WTC11 (cell line): ENCODE results near the gene CPT1C. TPM values are rescaled to one million over a fixed set of nuclear protein-coding genes. Genes with fewer than 3 reads are reported as not detected.
A peak's percentile ranks its signal among the peaks of the same experiment; 100 is the strongest.

Source experiments
- ATAC-seq: fragments of 200-7000 bp; cut with Tn5 transposase; 2 replicates; pipeline ENCODE4 v1.10.0; 2021; ENCODE audit warnings: mild to moderate bottlenecking, moderate library complexity
- CTCF ChIA-PET: fragments of 300-600 bp; sonication (Branson Sonifier 250); formaldehyde crosslinking; loops from one replicate; lab custom pipeline; 2021; ENCODE audit warnings: antibody characterized with exemption; lab: Charles Lee
- POLR2A ChIA-PET: fragments of 350-600 bp; sonication (Branson Sonifier 250); formaldehyde crosslinking; loops from one replicate; lab custom pipeline; 2021; ENCODE audit warnings: antibody characterized with exemption; lab: Charles Lee
- DNase-seq: peaks from one replicate; pipeline ENCODE4 v3.0.0; 2021; ENCODE audit warnings: low spot score
- H3K27ac Mint-ChIP-seq: 2 replicates; pipeline ENCODE4 v1.8.0; 2021; ENCODE audit warnings: mixed read lengths
- H3K27me3 Mint-ChIP-seq: 2 replicates; pipeline ENCODE4 v1.8.0; 2021; ENCODE audit warnings: low read depth, mild to moderate bottlenecking, moderate library complexity, mixed read lengths
- H3K36me3 Mint-ChIP-seq: 2 replicates; pipeline ENCODE4 v1.8.0; 2021; ENCODE audit warnings: mixed read lengths
- H3K4me1 Mint-ChIP-seq: 2 replicates; pipeline ENCODE4 v1.8.0; 2022; ENCODE audit warnings: mixed read lengths
- H3K4me3 Mint-ChIP-seq: 2 replicates; pipeline ENCODE4 v1.8.0; 2021; ENCODE audit warnings: mild to moderate bottlenecking, moderate library complexity, mixed read lengths
- H3K9me3 Mint-ChIP-seq: 2 replicates; pipeline ENCODE4 v1.8.0; 2021; ENCODE audit warnings: mixed read lengths
- ATF2 ChIP-seq: sonication (generic); formaldehyde crosslinking; IDR thresholded peaks from 2 replicates; pipeline ENCODE4 v1.8.1; 2022; ENCODE audit warnings: low read depth, missing genetic modification reagents, borderline replicate concordance
- E2F4 ChIP-seq: sonication (generic); formaldehyde crosslinking; IDR thresholded peaks from 2 replicates; pipeline ENCODE4 v1.8.1; 2022; ENCODE audit warnings: low read depth, mild to moderate bottlenecking, moderate library complexity, missing genetic modification reagents, borderline replicate concordance
- EMX1 ChIP-seq: fragments of 250-450 bp; sonication (Bioruptor Pico); IDR thresholded peaks from 2 replicates; pipeline ENCODE4 v1.8.0; 2021; ENCODE audit warnings: mild to moderate bottlenecking
- ERG ChIP-seq: fragments of 250-450 bp; sonication (Bioruptor Pico); IDR thresholded peaks from 2 replicates; pipeline ENCODE4 v1.8.0; 2021; ENCODE audit warnings: mild to moderate bottlenecking
- IRF1 ChIP-seq: sonication (generic); formaldehyde crosslinking; IDR thresholded peaks from 2 replicates; pipeline ENCODE4 v1.8.0; 2023; ENCODE audit warnings: missing genetic modification reagents
- KAT7 ChIP-seq: sonication (generic); formaldehyde crosslinking; IDR thresholded peaks from 2 replicates; pipeline ENCODE4 v1.8.1; 2023; ENCODE audit warnings: missing genetic modification reagents, mild to moderate bottlenecking, borderline replicate concordance
- NR1H2 ChIP-seq: sonication (generic); formaldehyde crosslinking; IDR thresholded peaks from 2 replicates; pipeline ENCODE4 v1.9.0; 2021; ENCODE audit warnings: mild to moderate bottlenecking, moderate library complexity, missing genetic modification reagents
- OVOL2 ChIP-seq: fragments of 250-450 bp; sonication (Bioruptor Pico); IDR thresholded peaks from 2 replicates; pipeline ENCODE4 v1.9.0; 2021; ENCODE audit warnings: mild to moderate bottlenecking, borderline replicate concordance
- PRDM15 ChIP-seq: sonication (generic); formaldehyde crosslinking; IDR thresholded peaks from 2 replicates; pipeline ENCODE4 v1.8.0; 2022; ENCODE audit warnings: missing genetic modification reagents
- PRRX2 ChIP-seq: fragments of 250-450 bp; sonication (Bioruptor Pico); IDR thresholded peaks from 2 replicates; pipeline ENCODE4 v1.8.0; 2021; ENCODE audit warnings: mild to moderate bottlenecking
- RELA ChIP-seq: sonication (generic); formaldehyde crosslinking; IDR thresholded peaks from 2 replicates; pipeline ENCODE4 v1.8.1; 2022; ENCODE audit warnings: missing genetic modification reagents, mild to moderate bottlenecking, borderline replicate concordance
- SMAD3 ChIP-seq: sonication (generic); formaldehyde crosslinking; IDR thresholded peaks from 2 replicates; pipeline ENCODE4 v1.8.0; 2022; ENCODE audit warnings: missing genetic modification reagents, mild to moderate bottlenecking, borderline replicate concordance
- ZBTB21 ChIP-seq: sonication (generic); formaldehyde crosslinking; IDR thresholded peaks from 2 replicates; pipeline ENCODE4 v1.8.1; 2023; ENCODE audit warnings: mild to moderate bottlenecking, missing genetic modification reagents, borderline replicate concordance
- ZNF425 ChIP-seq: fragments of 250-450 bp; sonication (Bioruptor Pico); conservative IDR thresholded peaks from 2 replicates; pipeline ENCODE4 v1.9.0; 2021; ENCODE audit warnings: mild to moderate bottlenecking
- total RNA-seq: library from RNA; stranded (reverse); gene quantifications from 3 replicates; pipeline ENCODE4 v1.2.3, GENCODE V29; 2021

The CPT1C gene
- total RNA-seq, 1 experiment from 2014 or later: 74.6 TPM

- Mint-ChIP-seq H3K4me1 (0 out of 2 replicates have a peak, but pooled peaks cover 4% of the 10 kb centered on the region), H3K4me3 (no peak overlapping the region), H3K9me3 (peaks cover 6% of the 10 kb centered on the region; the same call in 1 of the 2 replicates), H3K27me3 (no peaks in the 10 kb centered on the region; the same call in 1 of the 2 replicates), H3K36me3 (peaks cover 42% of the 10 kb centered on the region), H3K27ac (no peak overlapping the region)
- ChIA-PET POLR2A (interaction anchor here (0.7 kb wide), 1 partner anchor 976 kb away, joined by 4 read pairs; no protein-coding TSS in a partner anchor), CTCF (interaction anchor here (1.9 kb wide), 1 partner anchor 38 kb away, joined by 8 read pairs; no protein-coding TSS in a partner anchor)
- DNase-seq (no peak), ATAC-seq (no peak)
- TF ChIP-seq ERG (CRISPR knock-in tag) (no peak), PRRX2 (CRISPR knock-in tag) (no peak), NR1H2 (CRISPR knock-in tag) (0 out of 2 replicates have a peak, but pooled peaks have one; percentile 15), KAT7 (CRISPR knock-in tag) (no peak), PRDM15 (0 out of 2 replicates have a peak, but pooled peaks have one; percentile 37), ATF2 (no peak), RELA (CRISPR knock-in tag) (no peak)
These were observed 22.4 kb downstream of the CPT1C start for GRCh38 chr19:49713236-49713845.

GRCh38 chr19:49716154-49716553 is 25.2 kb downstream of the CPT1C start:
- TF ChIP-seq ZBTB21 (CRISPR knock-in tag): no peak
- no peak for TF ChIP-seq IRF1
- no peak for TF ChIP-seq E2F4
- no peak for TF ChIP-seq EMX1 (CRISPR knock-in tag)
- TF ChIP-seq OVOL2 (CRISPR knock-in tag): no peak
- no peak for TF ChIP-seq SMAD3
- TF ChIP-seq ZNF425 (CRISPR knock-in tag): no peak
- Mint-ChIP-seq H3K36me3 (peaks cover 22% of the 10 kb centered on the region), H3K4me3 (no peak overlapping the region), H3K9me3 (peaks cover 6% of the 10 kb centered on the region; the same call in 1 of the 2 replicates), H3K4me1 (peaks cover 12% of the 10 kb centered on the region), H3K27me3 (no peaks in the 10 kb centered on the region; the same call in 1 of the 2 replicates), H3K27ac (no peak overlapping the region)
- ATAC-seq: no peak
- ChIA-PET POLR2A (interaction anchor here (0.6 kb wide), 1 partner anchor 51 kb away, joined by 5 read pairs; the partner anchor contains the start of gene AP2A1), CTCF (interaction anchor here (2.3 to 2.7 kb wide), 3 partner anchors 64 to 97 kb away, joined by 7 to 13 read pairs (median 13); partner anchors contain the start of gene FUZ)
- no peak for DNase-seq
